GM12878 (cell line): ENCODE measurements around the gene PHOSPHO1. TPM values are rescaled to one million over a fixed set of nuclear protein-coding genes. Genes with fewer than 3 reads are reported as not detected.

Experiments used
- BRCA1 ChIP-seq: IDR thresholded peaks from 2 replicates; pipeline ENCODE4 v1.6.1; 2011; ENCODE audit warnings: low read depth, low read length, improper control_type of control experiment
- FOS ChIP-seq: IDR thresholded peaks from 3 replicates; pipeline ENCODE4 v1.6.1; 2011; ENCODE audit warnings: borderline replicate concordance; ENCODE audit not compliant: insufficient read length; ENCODE audit errors: extremely low read depth
- IRF5 ChIP-seq: fragments of 450-650 bp; IDR thresholded peaks from 2 replicates; pipeline ENCODE4 v1.6.1; 2017; ENCODE audit warnings: borderline replicate concordance
- JUND ChIP-seq: IDR thresholded peaks from 2 replicates; pipeline ENCODE4 v1.6.1; 2012; ENCODE audit warnings: low read depth, mild to moderate bottlenecking, low read length, improper control_type of control experiment, moderate library complexity
- MYC ChIP-seq: IDR thresholded peaks from 2 replicates; pipeline ENCODE4 v1.6.1; 2011; ENCODE audit warnings: mild to moderate bottlenecking, low read length, moderate library complexity, inconsistent platforms; ENCODE audit not compliant: insufficient read depth, insufficient replicate concordance, insufficient read length, severe bottlenecking
- NFYA ChIP-seq: IDR thresholded peaks from 2 replicates; pipeline ENCODE4 v1.6.1; 2011; ENCODE audit warnings: low read depth, mild to moderate bottlenecking, low read length, improper control_type of control experiment, borderline replicate concordance
- PML ChIP-seq: IDR thresholded peaks from 2 replicates; pipeline ENCODE4 v1.6.1; 2012; ENCODE audit warnings: low read length, inconsistent platforms
- POLR2A ChIP-seq: IDR thresholded peaks from 2 replicates; pipeline ENCODE4 v1.6.1; 2011; ENCODE audit warnings: low read depth, mild to moderate bottlenecking, low read length
- RAD51 ChIP-seq: fragments of 450-650 bp; IDR thresholded peaks from 2 replicates; pipeline ENCODE4 v1.6.1; 2016; ENCODE audit warnings: moderate library complexity, mild to moderate bottlenecking, inconsistent platforms
- REST ChIP-seq: IDR thresholded peaks from 2 replicates; pipeline ENCODE4 v1.6.1; 2012; ENCODE audit warnings: mild to moderate bottlenecking, low read depth, low read length
- SIX5 ChIP-seq: IDR thresholded peaks from 2 replicates; pipeline ENCODE4 v1.6.1; 2011; ENCODE audit warnings: mild to moderate bottlenecking, low read depth, low read length, moderate library complexity; ENCODE audit not compliant: severe bottlenecking
- STAT1 ChIP-seq: fragments of 450-650 bp; conservative IDR thresholded peaks from 2 replicates; pipeline ENCODE4 v1.6.1; 2014; ENCODE audit warnings: antibody characterized with exemption, mild to moderate bottlenecking
- TARDBP ChIP-seq: IDR thresholded peaks from 2 replicates; pipeline ENCODE4 v1.6.1; 2016; ENCODE audit warnings: borderline replicate concordance
- polyA plus RNA-seq, 11 experiments: library from polyadenylated mRNA; depleted of rRNA in 4 of 11; unstranded in 6 of 11; stranded (reverse) in 5 of 11; fragments of >200 nt; fragmentation: Nextera tagmentation in 4 of 11; fragmentation: Illumina TruSeq in 1 of 11; extraction: Ambion mirVana in 4 of 11; extraction: Trizol in 1 of 11; gene quantifications; 1 replicate in 1 of 11; 2 replicates in 10 of 11; pipeline versions ENCODE4 v1.2.1 to v1.2.3, GENCODE V29; 2011 to 2016; ENCODE audit warnings: inconsistent platforms in 2 of 11, missing spikeins in 2 of 11, low read depth in 1 of 11
- total RNA-seq, 4 experiments: library from RNA; depleted of rRNA in 3 of 4; stranded (reverse); fragments of >200 nt in 3 of 4; fragmentation: Illumina TruSeq in 1 of 4; extraction: Trizol in 1 of 4; gene quantifications; 2 replicates each; pipeline versions ENCODE4 v1.2.1 to v1.2.3, GENCODE V29; 2013 to 2021
- TF ChIP-seq, protein P1 (sequence below): IDR thresholded peaks from 2 replicates; pipeline ENCODE4 v1.6.1; 2012; ENCODE audit warnings: low read depth, low read length, improper control_type of control experiment
- TF ChIP-seq, protein P2 (sequence below): fragments of 150-350 bp; IDR thresholded peaks from 2 replicates; pipeline ENCODE4 v1.6.1; 2016; ENCODE audit warnings: low read depth, low read length
- TF ChIP-seq, protein P3 (sequence below): fragments of 450-650 bp; IDR thresholded peaks from 2 replicates; pipeline ENCODE4 v1.6.1; 2018; ENCODE audit warnings: mild to moderate bottlenecking, low read depth, moderate library complexity; ENCODE audit not compliant: partially characterized antibody

The PHOSPHO1 gene
- total and polyA plus RNA-seq, 10 of the 15 experiments (the other 5 are each of a cell fraction or from before 2014, with no cell fraction given), result 0.03 to 1.5 (median 0.16) TPM; not detected in 2

GRCh38 chr17:49191409-49191916, 39.1 kb downstream of the PHOSPHO1 start (continued):
- TF ChIP-seq REST (no peak), MYC (no peak), JUND (no peak; the same call in 1 of the 2 replicates), FOS (no peak), BRCA1 (no peak), NFYA (no peak), IRF5 (no peak), STAT1 (no peak), POLR2A (no peak), PML (no peak), SIX5 (no peak), TARDBP (no peak), RAD51 (no peak; the same call in 1 of the 2 replicates)
- TF ChIP-seq, protein P1, sequence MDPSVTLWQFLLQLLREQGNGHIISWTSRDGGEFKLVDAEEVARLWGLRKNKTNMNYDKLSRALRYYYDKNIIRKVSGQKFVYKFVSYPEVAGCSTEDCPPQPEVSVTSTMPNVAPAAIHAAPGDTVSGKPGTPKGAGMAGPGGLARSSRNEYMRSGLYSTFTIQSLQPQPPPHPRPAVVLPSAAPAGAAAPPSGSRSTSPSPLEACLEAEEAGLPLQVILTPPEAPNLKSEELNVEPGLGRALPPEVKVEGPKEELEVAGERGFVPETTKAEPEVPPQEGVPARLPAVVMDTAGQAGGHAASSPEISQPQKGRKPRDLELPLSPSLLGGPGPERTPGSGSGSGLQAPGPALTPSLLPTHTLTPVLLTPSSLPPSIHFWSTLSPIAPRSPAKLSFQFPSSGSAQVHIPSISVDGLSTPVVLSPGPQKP, result no peak
- TF ChIP-seq, protein P2, sequence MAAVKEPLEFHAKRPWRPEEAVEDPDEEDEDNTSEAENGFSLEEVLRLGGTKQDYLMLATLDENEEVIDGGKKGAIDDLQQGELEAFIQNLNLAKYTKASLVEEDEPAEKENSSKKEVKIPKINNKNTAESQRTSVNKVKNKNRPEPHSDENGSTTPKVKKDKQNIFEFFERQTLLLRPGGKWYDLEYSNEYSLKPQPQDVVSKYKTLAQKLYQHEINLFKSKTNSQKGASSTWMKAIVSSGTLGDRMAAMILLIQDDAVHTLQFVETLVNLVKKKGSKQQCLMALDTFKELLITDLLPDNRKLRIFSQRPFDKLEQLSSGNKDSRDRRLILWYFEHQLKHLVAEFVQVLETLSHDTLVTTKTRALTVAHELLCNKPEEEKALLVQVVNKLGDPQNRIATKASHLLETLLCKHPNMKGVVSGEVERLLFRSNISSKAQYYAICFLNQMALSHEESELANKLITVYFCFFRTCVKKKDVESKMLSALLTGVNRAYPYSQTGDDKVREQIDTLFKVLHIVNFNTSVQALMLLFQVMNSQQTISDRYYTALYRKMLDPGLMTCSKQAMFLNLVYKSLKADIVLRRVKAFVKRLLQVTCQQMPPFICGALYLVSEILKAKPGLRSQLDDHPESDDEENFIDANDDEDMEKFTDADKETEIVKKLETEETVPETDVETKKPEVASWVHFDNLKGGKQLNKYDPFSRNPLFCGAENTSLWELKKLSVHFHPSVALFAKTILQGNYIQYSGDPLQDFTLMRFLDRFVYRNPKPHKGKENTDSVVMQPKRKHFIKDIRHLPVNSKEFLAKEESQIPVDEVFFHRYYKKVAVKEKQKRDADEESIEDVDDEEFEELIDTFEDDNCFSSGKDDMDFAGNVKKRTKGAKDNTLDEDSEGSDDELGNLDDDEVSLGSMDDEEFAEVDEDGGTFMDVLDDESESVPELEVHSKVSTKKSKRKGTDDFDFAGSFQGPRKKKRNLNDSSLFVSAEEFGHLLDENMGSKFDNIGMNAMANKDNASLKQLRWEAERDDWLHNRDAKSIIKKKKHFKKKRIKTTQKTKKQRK, result no peak
- TF ChIP-seq, protein P3, sequence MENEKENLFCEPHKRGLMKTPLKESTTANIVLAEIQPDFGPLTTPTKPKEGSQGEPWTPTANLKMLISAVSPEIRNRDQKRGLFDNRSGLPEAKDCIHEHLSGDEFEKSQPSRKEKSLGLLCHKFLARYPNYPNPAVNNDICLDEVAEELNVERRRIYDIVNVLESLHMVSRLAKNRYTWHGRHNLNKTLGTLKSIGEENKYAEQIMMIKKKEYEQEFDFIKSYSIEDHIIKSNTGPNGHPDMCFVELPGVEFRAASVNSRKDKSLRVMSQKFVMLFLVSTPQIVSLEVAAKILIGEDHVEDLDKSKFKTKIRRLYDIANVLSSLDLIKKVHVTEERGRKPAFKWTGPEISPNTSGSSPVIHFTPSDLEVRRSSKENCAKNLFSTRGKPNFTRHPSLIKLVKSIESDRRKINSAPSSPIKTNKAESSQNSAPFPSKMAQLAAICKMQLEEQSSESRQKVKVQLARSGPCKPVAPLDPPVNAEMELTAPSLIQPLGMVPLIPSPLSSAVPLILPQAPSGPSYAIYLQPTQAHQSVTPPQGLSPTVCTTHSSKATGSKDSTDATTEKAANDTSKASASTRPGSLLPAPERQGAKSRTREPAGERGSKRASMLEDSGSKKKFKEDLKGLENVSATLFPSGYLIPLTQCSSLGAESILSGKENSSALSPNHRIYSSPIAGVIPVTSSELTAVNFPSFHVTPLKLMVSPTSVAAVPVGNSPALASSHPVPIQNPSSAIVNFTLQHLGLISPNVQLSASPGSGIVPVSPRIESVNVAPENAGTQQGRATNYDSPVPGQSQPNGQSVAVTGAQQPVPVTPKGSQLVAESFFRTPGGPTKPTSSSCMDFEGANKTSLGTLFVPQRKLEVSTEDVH, result no peak
